Measurements from ENCODE around the gene AK4.
A peak's percentile ranks its signal among the peaks of the same experiment; 100 is the strongest.

The AK4 gene

DNA sequence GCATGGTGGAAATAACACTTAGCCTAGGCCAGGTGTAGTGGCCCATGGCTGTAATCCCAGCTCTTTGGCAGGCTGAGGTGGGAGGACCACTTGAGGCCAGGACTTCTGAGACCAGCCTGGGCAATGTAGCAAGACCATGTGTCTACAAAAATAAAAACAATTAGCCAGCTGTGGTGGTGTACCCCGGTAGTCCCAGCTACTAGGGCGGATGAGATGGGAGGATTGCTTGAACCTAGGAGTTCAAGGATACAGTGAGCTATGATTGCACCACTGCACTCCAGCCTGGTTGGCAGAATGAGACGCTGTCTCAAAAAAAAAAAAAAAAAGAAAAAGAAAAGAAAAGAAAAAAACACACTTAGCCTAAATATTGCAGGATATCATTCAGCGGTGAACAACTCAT is 20.9 kb downstream of the AK4 start:
- ChIA-PET POLR2A (interaction anchor here (0.6 to 0.7 kb wide), 2 partner anchors 14 to 401 kb away, joined by 3 read pairs; no protein-coding TSS in a partner anchor), CTCF (interaction anchor here (0.6 kb wide), 1 partner anchor 70 kb away, joined by 3 read pairs; no protein-coding TSS in a partner anchor)
- H3K4me3 ChIP-seq (ENCODE audit: low read depth, low read length), result no peak overlapping the region
- no peaks in the 10 kb centered on the region; a peak in 1 of 3 replicates for H3K36me3 ChIP-seq (ENCODE audit: control insufficient read depth in 2 of 2, insufficient read depth in 1 of 2, low read length in 2 of 2)
- no peaks in the 10 kb centered on the region for H3K9me3 ChIP-seq (ENCODE audit: control insufficient read depth, insufficient read depth, low read depth, low read length)
- H3K27ac ChIP-seq (ENCODE audit: extremely low read depth, low read depth, low read length), result no peak overlapping the region
- TF ChIP-seq YY2 (tag by site-specific recombination; IDR thresholded peaks at IDR 0.05) (no peak), GLIS1 (tag by site-specific recombination; IDR thresholded peaks at IDR 0.05) (no peak), ZNF175 (tag by site-specific recombination; IDR thresholded peaks at IDR 0.05) (no peak), ZNF449 (tag by site-specific recombination; IDR thresholded peaks at IDR 0.05) (no peak), ZNF16 (tag by site-specific recombination; IDR thresholded peaks at IDR 0.05; ENCODE audit: low read depth) (no peak), ZNF423 (tag by site-specific recombination; IDR thresholded peaks at IDR 0.05) (no peak), GLI2 (tag by site-specific recombination; IDR thresholded peaks at IDR 0.05; ENCODE audit: borderline replicate concordance, low read depth) (no peak), ZNF600 (tag by site-specific recombination; IDR thresholded peaks at IDR 0.05) (no peak), ZNF155 (tag by site-specific recombination; IDR thresholded peaks at IDR 0.05) (no peak), ZFP3 (tag by site-specific recombination; IDR thresholded peaks at IDR 0.05; ENCODE audit: low read depth) (no peak), ZNF426 (tag by site-specific recombination; IDR thresholded peaks at IDR 0.05) (no peak), ZFP69B (tag by site-specific recombination; IDR thresholded peaks at IDR 0.05) (no peak), ZNF324 (tag by site-specific recombination; IDR thresholded peaks at IDR 0.05) (no peak), ZNF548 (tag by site-specific recombination; IDR thresholded peaks at IDR 0.05) (no peak), REPIN1 (tag by site-specific recombination; IDR thresholded peaks at IDR 0.05; ENCODE audit: low read depth) (no peak), ZEB2 (tag by site-specific recombination; IDR thresholded peaks at IDR 0.05) (no peak), ZNF132 (tag by site-specific recombination; IDR thresholded peaks at IDR 0.05; ENCODE audit: borderline replicate concordance) (no peak)
- TF ChIP-seq, protein P1, sequence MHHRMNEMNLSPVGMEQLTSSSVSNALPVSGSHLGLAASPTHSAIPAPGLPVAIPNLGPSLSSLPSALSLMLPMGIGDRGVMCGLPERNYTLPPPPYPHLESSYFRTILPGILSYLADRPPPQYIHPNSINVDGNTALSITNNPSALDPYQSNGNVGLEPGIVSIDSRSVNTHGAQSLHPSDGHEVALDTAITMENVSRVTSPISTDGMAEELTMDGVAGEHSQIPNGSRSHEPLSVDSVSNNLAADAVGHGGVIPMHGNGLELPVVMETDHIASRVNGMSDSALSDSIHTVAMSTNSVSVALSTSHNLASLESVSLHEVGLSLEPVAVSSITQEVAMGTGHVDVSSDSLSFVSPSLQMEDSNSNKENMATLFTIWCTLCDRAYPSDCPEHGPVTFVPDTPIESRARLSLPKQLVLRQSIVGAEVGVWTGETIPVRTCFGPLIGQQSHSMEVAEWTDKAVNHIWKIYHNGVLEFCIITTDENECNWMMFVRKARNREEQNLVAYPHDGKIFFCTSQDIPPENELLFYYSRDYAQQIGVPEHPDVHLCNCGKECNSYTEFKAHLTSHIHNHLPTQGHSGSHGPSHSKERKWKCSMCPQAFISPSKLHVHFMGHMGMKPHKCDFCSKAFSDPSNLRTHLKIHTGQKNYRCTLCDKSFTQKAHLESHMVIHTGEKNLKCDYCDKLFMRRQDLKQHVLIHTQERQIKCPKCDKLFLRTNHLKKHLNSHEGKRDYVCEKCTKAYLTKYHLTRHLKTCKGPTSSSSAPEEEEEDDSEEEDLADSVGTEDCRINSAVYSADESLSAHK (tag by site-specific recombination; IDR thresholded peaks at IDR 0.05), result no peak
- H3K4me1 ChIP-seq (ENCODE audit: control insufficient read depth, insufficient read depth, low read length), result peaks cover 7% of the 10 kb centered on the region

- Histone ChIP-seq H3K4me3 (ENCODE audit: low read depth, low read length) (no peak overlapping the region), H3K36me3 (ENCODE audit: control insufficient read depth in 2 of 2, insufficient read depth in 1 of 2, low read length in 2 of 2) (no peaks in the 10 kb centered on the region; a peak in 1 of 3 replicates), H3K4me1 (ENCODE audit: control insufficient read depth, insufficient read depth, low read length) (peaks cover 17% of the 10 kb centered on the region), H3K9me3 (ENCODE audit: control insufficient read depth, insufficient read depth, low read depth, low read length) (no peaks in the 10 kb centered on the region), H3K27ac (ENCODE audit: extremely low read depth, low read depth, low read length) (no peak overlapping the region)
- ChIA-PET CTCF (interaction anchor here (0.6 kb wide), 1 partner anchor 39 kb away, joined by 3 read pairs; no protein-coding TSS in a partner anchor), POLR2A (no interaction called here)
- no peak for TF ChIP-seq ZNF560 (tag by site-specific recombination; IDR thresholded peaks at IDR 0.05; ENCODE audit: borderline replicate concordance)
- peak; percentile 59; the same call in 1 of the 2 replicates for TF ChIP-seq ZNF362 (tag by site-specific recombination; IDR thresholded peaks at IDR 0.05)
These were observed 22.6 kb downstream of the AK4 start for GRCh38 chr1:65170511-65171142.

All from HEK293 (cell line).